Psoas muscle (tissue), 8 donors: ENCODE measurements around the gene TMTC4. TPM values are rescaled to one million over a fixed set of nuclear protein-coding genes. Genes with fewer than 3 reads are reported as not detected.

Source experiments
- ATAC-seq, 4 donors: fragments of 200-7000 bp; cut with Tn5 transposase; one replicate each; pipeline ENCODE4 v1.9.1; 2020; ENCODE audit warnings: moderate library complexity in 3 of 4, mild to moderate bottlenecking in 2 of 4
- DNase-seq, 2 donors: peaks; one replicate each; pipeline ENCODE4 v3.0.0-alpha.2; 2020
- H3K27ac ChIP-seq: fragments of 200-600 bp; one replicate; pipeline ENCODE4 v1.8.0; 2022
- H3K27me3 ChIP-seq, 3 donors: fragments of 200-600 bp in 1 of 3; one replicate each; pipeline versions ENCODE4 v1.6.1 to v1.8.0; 2013 to 2022; ENCODE audit warnings: low read length in 2 of 3, mild to moderate bottlenecking in 2 of 3, moderate library complexity in 1 of 3; ENCODE audit not compliant: insufficient read depth in 3 of 3
- H3K36me3 ChIP-seq, 2 donors: fragments of 200-600 bp in 1 of 2; one replicate each; pipeline versions ENCODE4 v1.6.1 to v1.8.0; 2013 to 2022; ENCODE audit warnings: low read depth in 1 of 2, mild to moderate bottlenecking in 1 of 2, moderate library complexity in 1 of 2; ENCODE audit not compliant: insufficient read depth in 1 of 2
- H3K4me1 ChIP-seq: fragments of 200-600 bp; one replicate; pipeline ENCODE4 v1.8.0; 2022
- H3K4me3 ChIP-seq: fragments of 200-600 bp; one replicate; pipeline ENCODE4 v1.8.0; 2022; ENCODE audit warnings: mild to moderate bottlenecking
- H3K9me3 ChIP-seq: fragments of 200-600 bp; one replicate; pipeline ENCODE4 v1.8.0; 2022
- WGBS, 3 donors: extraction: QIAGEN DNeasy Blood & Tissue Kit; methylation state at CpG; one replicate each; pipeline versions ENCODE4 v1.1.6 to v1.1.7; 2013; 5-methylcytosine and 5-hydroxymethylcytosine counted together
- intact Hi-C, 2 donors: fragments of 100-400 bp; cut with DNase I; formaldehyde crosslinking; loops; one replicate each; pipeline versions ENCODE4 v1.11.0 to v1.14.2; 2022
- polyA plus RNA-seq, 3 donors: library from polyadenylated mRNA; stranded (reverse); fragments of 200-250 nt; gene quantifications; one replicate each; pipeline ENCODE4 v1.2.3, GENCODE V29; 2013
- total RNA-seq, 4 donors: library from RNA; stranded (reverse); fragmentation: NEBNext Ultra II Directional in 2 of 4; extraction: Animal tissue kit (Norgen Biotek cat#: 25700) in 2 of 4; gene quantifications; one replicate each; pipeline versions ENCODE4 v1.2.1 to v1.2.4, GENCODE V29; 2021 to 2023
- TF ChIP-seq, protein P1 (sequence below): fragments of 200-600 bp; IDR thresholded peaks from one replicate; pipeline ENCODE4 v1.8.0; 2022; ENCODE audit warnings: antibody characterized with exemption
- donor health status: healthy with polysubstance abuse.
- donor health status: DM: no; HTN: no; CAD: no; lungs with moderate emphysema.
- donor health status: Bipolar disorder and iron deficiency.
- donor health status: healthy.
- donor health status: DM: yes; HTN: yes; CAD: no.
- donor health status: DM: no; HTN: no; CAD: no.
- donor health status: DM: no; HTN: no; CAD: no.
- donor health status: DM: yes; HTN: yes; CAD: no.

The TMTC4 gene
- total and polyA plus RNA-seq, 7 donors, result 3.6 to 10.1 (median 6.9) TPM

DNA sequence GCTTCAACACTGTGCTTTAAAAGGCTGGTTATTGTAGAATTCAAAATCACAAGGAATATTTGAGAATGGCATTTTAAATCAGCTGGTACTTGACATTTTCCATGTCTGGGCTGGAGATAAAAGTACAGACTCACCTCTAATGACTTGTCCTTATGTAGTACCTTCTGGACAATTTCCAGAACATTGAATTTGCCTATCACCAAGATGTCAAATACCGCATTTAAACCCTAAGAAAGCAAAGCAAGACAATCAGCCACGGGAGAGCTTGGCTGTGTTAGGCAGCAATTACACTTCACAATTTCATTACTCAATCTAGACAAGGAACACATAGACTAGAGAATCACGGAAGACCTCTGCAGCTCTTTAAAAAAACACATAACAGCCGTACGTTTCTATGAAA is 36.8 kb downstream of the TMTC4 start:
- peaks cover 11 to 60% of the 10 kb centered on the region in 2 donors for H3K36me3 ChIP-seq
- ATAC-seq (no peak), DNase-seq (no peak)
- H3K27me3 ChIP-seq, result no peaks in the 10 kb centered on the region
- H3K4me1 ChIP-seq, result no peaks in the 10 kb centered on the region
- intact Hi-C loops, result no loop called here
- H3K9me3 ChIP-seq, result no peaks in the 10 kb centered on the region
- TF ChIP-seq, protein P1, sequence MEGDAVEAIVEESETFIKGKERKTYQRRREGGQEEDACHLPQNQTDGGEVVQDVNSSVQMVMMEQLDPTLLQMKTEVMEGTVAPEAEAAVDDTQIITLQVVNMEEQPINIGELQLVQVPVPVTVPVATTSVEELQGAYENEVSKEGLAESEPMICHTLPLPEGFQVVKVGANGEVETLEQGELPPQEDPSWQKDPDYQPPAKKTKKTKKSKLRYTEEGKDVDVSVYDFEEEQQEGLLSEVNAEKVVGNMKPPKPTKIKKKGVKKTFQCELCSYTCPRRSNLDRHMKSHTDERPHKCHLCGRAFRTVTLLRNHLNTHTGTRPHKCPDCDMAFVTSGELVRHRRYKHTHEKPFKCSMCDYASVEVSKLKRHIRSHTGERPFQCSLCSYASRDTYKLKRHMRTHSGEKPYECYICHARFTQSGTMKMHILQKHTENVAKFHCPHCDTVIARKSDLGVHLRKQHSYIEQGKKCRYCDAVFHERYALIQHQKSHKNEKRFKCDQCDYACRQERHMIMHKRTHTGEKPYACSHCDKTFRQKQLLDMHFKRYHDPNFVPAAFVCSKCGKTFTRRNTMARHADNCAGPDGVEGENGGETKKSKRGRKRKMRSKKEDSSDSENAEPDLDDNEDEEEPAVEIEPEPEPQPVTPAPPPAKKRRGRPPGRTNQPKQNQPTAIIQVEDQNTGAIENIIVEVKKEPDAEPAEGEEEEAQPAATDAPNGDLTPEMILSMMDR, result no peak
- H3K4me3 ChIP-seq, result no peak overlapping the region
- WGBS, 3 donors, result 82 to 88% (median 85%) methylated on average over 5 of the region's 5 CpGs
- H3K27ac ChIP-seq, result no peak overlapping the region

DNA sequence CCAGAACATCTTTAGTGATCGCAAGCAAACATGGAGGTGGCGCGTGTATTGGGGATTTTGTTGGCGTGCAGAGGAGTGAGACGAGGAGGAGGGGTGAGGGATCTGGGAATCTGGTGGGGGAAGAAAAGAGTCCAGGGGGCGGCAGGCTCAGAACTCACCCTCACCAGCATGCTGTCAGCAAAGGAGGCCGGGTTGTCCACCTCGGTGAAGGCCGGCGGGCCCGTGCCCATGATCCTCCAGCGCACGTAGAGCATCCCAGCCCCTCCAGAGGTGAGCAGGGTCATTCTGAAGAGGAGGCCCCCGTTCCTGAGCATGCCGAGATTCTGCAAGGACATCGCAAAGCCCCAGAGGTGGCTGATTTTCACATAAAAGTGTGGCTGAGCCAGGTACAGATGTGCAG is 37.2 kb downstream of the TMTC4 start:
- intact Hi-C loops, result no loop called here
- H3K4me1 ChIP-seq, result no peaks in the 10 kb centered on the region
- H3K36me3 ChIP-seq, result peaks cover 11 to 60% of the 10 kb centered on the region in 2 donors
- H3K27me3 ChIP-seq, result no peaks in the 10 kb centered on the region
- H3K9me3 ChIP-seq, result no peaks in the 10 kb centered on the region
- TF ChIP-seq, protein P1, result no peak
- H3K27ac ChIP-seq, result no peak overlapping the region
- DNase-seq, result no peak
- no peak for ATAC-seq
- H3K4me3 ChIP-seq, result no peak overlapping the region
- 89 to 97% (median 91%) methylated on average over 16 of the region's 16 CpGs for WGBS, 3 donors

DNA sequence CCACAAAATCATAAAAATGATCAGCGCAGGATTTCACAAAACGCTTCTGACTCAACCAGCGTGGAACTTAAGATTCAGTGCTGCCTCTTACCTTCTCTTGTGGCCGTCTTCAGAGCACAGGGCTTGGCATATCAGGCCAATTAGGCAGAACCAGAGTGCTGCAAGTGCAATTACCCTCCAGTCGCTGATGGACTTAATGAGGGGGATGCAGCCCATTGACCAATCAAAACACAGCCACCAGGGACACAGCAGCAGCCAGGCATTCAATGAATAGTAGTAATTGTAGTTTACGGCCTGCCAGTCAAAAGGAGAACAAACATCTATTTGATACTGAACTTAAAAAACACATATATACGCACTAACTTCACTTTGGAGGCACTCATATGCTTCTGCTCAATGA is 38.2 kb downstream of the TMTC4 start:
- Histone ChIP-seq H3K27me3 (no peaks in the 10 kb centered on the region), H3K27ac (no peak overlapping the region), H3K36me3 (peaks cover 11 to 55% of the 10 kb centered on the region in 2 donors), H3K9me3 (no peaks in the 10 kb centered on the region), H3K4me1 (no peaks in the 10 kb centered on the region), H3K4me3 (no peak overlapping the region)
- WGBS, 3 donors, result 89 to 91% (median 90%) methylated on average over 7 of the region's 7 CpGs
- DNase-seq (no peak), ATAC-seq (no peak)
- intact Hi-C loops, result no loop called here
- TF ChIP-seq, protein P1, result no peak

DNA sequence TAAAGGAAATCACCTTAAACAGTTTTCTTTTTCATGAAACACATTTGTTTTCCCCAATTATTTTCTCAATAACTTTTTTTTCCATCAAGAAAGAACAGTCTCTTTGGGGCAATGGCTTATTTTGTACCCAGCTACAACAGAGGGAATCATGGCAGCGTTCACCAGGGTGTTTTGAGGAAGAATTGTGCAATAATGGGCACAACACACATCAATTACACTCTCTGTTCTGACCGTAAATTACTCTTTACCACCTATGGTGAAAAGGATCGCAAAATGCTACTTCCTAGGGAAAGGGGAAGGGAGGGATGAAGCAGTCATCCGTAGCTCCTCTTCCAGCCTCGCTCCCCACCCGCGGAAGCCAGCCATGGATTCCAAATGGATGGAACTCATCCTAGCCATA is 38.6 kb downstream of the TMTC4 start:
- H3K36me3 ChIP-seq, result peaks cover 11 to 55% of the 10 kb centered on the region in 2 donors
- H3K9me3 ChIP-seq, result no peaks in the 10 kb centered on the region
- no peaks in the 10 kb centered on the region for H3K4me1 ChIP-seq
- intact Hi-C loops, result no loop called here
- no peak overlapping the region for H3K27ac ChIP-seq
- ATAC-seq (no peak), DNase-seq (no peak)
- H3K27me3 ChIP-seq, result no peaks in the 10 kb centered on the region
- TF ChIP-seq, protein P1, result no peak
- H3K4me3 ChIP-seq, result no peak overlapping the region
- 69 to 77% (median 72%) methylated on average over 7 of the region's 7 CpGs for WGBS, 3 donors

DNA sequence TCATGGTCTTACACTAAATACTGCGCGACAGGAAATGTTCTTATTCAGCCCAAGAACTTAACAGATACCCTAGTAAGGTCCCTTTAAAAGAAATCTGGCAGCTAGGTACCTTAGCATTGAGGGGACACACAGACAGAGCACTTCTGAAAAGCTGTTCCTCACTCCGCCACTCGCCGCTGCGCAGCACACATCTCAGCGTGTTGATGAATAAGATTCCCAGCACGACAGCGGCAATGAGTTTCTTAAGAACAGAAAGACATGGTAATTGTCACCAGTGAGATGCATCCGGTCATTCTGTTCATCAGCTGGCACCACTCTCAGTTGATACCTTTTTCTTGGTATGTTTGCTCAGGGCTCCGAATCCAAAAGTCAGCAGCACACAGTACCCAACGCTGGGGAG is 39.9 kb downstream of the TMTC4 start:
- intact Hi-C loops, result loop anchor here in 1 of 2 donors (1.0 kb wide), 1 partner anchor 23 kb away; no protein-coding TSS in a partner anchor
- Histone ChIP-seq H3K27me3 (no peaks in the 10 kb centered on the region), H3K4me3 (no peak overlapping the region), H3K27ac (no peak overlapping the region), H3K36me3 (peaks cover 11 to 62% of the 10 kb centered on the region in 2 donors), H3K4me1 (no peaks in the 10 kb centered on the region), H3K9me3 (no peaks in the 10 kb centered on the region)
- ATAC-seq, result no peak
- WGBS, 3 donors, result 90 to 97% (median 93%) methylated on average over 12 of the region's 12 CpGs
- TF ChIP-seq, protein P1, result no peak
- DNase-seq, result no peak
